ENCODE results near the gene CX3CR1. TPM values are rescaled to one million over a fixed set of nuclear protein-coding genes. Genes with fewer than 3 reads are reported as not detected.
A peak's percentile ranks its signal among the peaks of the same experiment; 100 is the strongest.

CX3CR1 gene
- total and polyA plus RNA-seq, 10 of the 15 experiments (the other 5 are each of a cell fraction or from before 2014, with no cell fraction given), result 0.05 to 0.53 (median 0.15) TPM

DNA sequence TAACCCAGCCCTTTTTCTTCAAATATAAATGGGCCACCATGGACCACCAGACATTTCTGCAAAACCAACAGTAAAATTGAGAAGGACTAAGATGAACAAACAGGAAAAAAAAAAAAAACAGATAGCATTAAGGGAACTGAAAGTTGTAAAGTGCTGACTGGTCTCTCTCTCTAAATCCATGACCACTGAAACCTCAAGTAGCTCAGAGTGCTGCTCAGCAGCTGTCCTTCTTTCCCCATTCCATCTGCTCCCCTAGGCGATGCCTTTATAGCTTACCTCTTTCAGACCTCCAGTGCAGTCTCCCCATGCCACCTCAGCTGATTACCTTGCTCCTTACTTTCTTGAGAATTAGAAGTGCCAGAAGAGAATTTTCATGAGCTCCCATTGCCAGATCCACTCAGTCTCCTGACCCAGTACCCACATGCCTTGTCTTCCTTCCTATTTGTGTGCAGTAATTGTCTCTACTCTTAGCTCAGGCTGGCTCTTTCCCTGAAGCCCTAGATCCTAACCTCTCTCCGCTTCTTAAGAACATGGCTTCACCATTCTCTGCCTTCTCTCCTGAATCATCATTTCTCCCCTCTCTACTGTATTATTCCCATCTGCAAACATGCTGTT, 63.6 kb downstream of the CX3CR1 start (continued):
- TF ChIP-seq, protein P1, sequence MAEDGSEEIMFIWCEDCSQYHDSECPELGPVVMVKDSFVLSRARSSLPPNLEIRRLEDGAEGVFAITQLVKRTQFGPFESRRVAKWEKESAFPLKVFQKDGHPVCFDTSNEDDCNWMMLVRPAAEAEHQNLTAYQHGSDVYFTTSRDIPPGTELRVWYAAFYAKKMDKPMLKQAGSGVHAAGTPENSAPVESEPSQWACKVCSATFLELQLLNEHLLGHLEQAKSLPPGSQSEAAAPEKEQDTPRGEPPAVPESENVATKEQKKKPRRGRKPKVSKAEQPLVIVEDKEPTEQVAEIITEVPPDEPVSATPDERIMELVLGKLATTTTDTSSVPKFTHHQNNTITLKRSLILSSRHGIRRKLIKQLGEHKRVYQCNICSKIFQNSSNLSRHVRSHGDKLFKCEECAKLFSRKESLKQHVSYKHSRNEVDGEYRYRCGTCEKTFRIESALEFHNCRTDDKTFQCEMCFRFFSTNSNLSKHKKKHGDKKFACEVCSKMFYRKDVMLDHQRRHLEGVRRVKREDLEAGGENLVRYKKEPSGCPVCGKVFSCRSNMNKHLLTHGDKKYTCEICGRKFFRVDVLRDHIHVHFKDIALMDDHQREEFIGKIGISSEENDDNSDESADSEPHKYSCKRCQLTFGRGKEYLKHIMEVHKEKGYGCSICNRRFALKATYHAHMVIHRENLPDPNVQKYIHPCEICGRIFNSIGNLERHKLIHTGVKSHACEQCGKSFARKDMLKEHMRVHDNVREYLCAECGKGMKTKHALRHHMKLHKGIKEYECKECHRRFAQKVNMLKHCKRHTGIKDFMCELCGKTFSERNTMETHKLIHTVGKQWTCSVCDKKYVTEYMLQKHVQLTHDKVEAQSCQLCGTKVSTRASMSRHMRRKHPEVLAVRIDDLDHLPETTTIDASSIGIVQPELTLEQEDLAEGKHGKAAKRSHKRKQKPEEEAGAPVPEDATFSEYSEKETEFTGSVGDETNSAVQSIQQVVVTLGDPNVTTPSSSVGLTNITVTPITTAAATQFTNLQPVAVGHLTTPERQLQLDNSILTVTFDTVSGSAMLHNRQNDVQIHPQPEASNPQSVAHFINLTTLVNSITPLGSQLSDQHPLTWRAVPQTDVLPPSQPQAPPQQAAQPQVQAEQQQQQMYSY (CRISPR knock-in tag; IDR thresholded peaks at IDR 0.05), result no peak
- TF ChIP-seq, protein P2, sequence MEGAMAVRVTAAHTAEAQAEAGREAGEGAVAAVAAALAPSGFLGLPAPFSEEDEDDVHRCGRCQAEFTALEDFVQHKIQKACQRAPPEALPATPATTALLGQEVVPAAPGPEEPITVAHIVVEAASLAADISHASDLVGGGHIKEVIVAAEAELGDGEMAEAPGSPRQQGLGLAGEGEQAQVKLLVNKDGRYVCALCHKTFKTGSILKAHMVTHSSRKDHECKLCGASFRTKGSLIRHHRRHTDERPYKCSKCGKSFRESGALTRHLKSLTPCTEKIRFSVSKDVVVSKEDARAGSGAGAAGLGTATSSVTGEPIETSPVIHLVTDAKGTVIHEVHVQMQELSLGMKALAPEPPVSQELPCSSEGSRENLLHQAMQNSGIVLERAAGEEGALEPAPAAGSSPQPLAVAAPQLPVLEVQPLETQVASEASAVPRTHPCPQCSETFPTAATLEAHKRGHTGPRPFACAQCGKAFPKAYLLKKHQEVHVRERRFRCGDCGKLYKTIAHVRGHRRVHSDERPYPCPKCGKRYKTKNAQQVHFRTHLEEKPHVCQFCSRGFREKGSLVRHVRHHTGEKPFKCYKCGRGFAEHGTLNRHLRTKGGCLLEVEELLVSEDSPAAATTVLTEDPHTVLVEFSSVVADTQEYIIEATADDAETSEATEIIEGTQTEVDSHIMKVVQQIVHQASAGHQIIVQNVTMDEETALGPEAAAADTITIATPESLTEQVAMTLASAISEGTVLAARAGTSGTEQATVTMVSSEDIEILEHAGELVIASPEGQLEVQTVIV (IDR thresholded peaks at IDR 0.05; ENCODE audit: borderline replicate concordance, partially characterized antibody), result no peak
- TF ChIP-seq PAX5 (IDR thresholded peaks at IDR 0.05; ENCODE audit: borderline replicate concordance, low read depth, low read length) (peak; percentile 92), SMARCA5 (IDR thresholded peaks at IDR 0.05) (no peak), TARDBP (IDR thresholded peaks at IDR 0.05; ENCODE audit: borderline replicate concordance) (no peak), NFIC (IDR thresholded peaks at IDR 0.05; ENCODE audit: low read depth, low read length) (peak; percentile 95), STAT1 (conservative IDR thresholded peaks at IDR 0.05) (no peak), BMI1 (IDR thresholded peaks at IDR 0.05; ENCODE audit: borderline replicate concordance) (peak; percentile 62; the same call in 1 of the 2 replicates), RB1 (IDR thresholded peaks at IDR 0.05; ENCODE audit: borderline replicate concordance) (no peak), YY1 (IDR thresholded peaks at IDR 0.05; ENCODE audit: low read depth, low read length) (0 out of 2 replicates have a peak, but pooled peaks have one; percentile 26), NR2C1 (IDR thresholded peaks at IDR 0.05) (no peak), CTCF (IDR thresholded peaks at IDR 0.05 in 2 of 3, conservative IDR thresholded peaks at IDR 0.05 in 1 of 3; ENCODE audit: control insufficient read depth in 2 of 3, extremely low read depth in 1 of 3, insufficient read depth in 1 of 3, low read depth in 3 of 3, low read length in 3 of 3) (no peak), BACH1 (IDR thresholded peaks at IDR 0.05; ENCODE audit: borderline replicate concordance) (peak; percentile 50; the same call in 1 of the 2 replicates), PKNOX1 (IDR thresholded peaks at IDR 0.05) (0 out of 2 replicates have a peak, but pooled peaks have one; percentile 22), IKZF1 (conservative IDR thresholded peaks at IDR 0.05) (peak; percentile 97), POLR2A (IDR thresholded peaks at IDR 0.05; ENCODE audit: low read depth, low read length) (no peak), EP300 (IDR thresholded peaks at IDR 0.05; ENCODE audit: borderline replicate concordance in 1 of 2, control insufficient read depth in 1 of 2, low read depth in 2 of 2, low read length in 2 of 2) (peak; percentile 85 to 96), POU2F2 (IDR thresholded peaks at IDR 0.05; ENCODE audit: borderline replicate concordance, low read depth, low read length) (peak; percentile 82)
- TF ChIP-seq, protein P3, sequence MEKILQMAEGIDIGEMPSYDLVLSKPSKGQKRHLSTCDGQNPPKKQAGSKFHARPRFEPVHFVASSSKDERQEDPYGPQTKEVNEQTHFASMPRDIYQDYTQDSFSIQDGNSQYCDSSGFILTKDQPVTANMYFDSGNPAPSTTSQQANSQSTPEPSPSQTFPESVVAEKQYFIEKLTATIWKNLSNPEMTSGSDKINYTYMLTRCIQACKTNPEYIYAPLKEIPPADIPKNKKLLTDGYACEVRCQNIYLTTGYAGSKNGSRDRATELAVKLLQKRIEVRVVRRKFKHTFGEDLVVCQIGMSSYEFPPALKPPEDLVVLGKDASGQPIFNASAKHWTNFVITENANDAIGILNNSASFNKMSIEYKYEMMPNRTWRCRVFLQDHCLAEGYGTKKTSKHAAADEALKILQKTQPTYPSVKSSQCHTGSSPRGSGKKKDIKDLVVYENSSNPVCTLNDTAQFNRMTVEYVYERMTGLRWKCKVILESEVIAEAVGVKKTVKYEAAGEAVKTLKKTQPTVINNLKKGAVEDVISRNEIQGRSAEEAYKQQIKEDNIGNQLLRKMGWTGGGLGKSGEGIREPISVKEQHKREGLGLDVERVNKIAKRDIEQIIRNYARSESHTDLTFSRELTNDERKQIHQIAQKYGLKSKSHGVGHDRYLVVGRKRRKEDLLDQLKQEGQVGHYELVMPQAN (conservative IDR thresholded peaks at IDR 0.05), result no peak; the same call in 1 of the 2 replicates
